B cell (primary cell): ENCODE results near the gene HBA2. TPM values are rescaled to one million over a fixed set of nuclear protein-coding genes. Genes with fewer than 3 reads are reported as not detected.
"Not testable (repeated sequence)": the region's sequence is repeated elsewhere in the genome, so short reads cannot be mapped to it uniquely, and the experiment has no call there.

Experiments
- ATAC-seq: fragments of 200-7000 bp; cut with Tn5 transposase; one replicate; pipeline ENCODE4 v1.10.0; 2021; ENCODE audit warnings: low read depth, mild to moderate bottlenecking, moderate number of reproducible peaks, moderate library complexity
- CTCF ChIA-PET: fragments of 350-600 bp; sonication (Branson Sonifier 250); formaldehyde crosslinking; loops from one replicate; lab custom pipeline; 2021; ENCODE audit warnings: antibody characterized with exemption, inconsistent platforms; lab: Charles Lee
- POLR2A ChIA-PET: fragments of 350-600 bp; sonication (Branson Sonifier 250); formaldehyde crosslinking; loops from one replicate; lab custom pipeline; 2021; ENCODE audit warnings: antibody characterized with exemption; lab: Charles Lee
- DNase-seq: peaks from one replicate; pipeline ENCODE4 v3.0.0; 2013
- H2AFZ ChIP-seq: 2 replicates; pipeline ENCODE4 v1.6.1; 2012; ENCODE audit warnings: mild to moderate bottlenecking, low read depth, low read length; ENCODE audit not compliant: insufficient read depth, poor library complexity, severe bottlenecking
- H3K27ac ChIP-seq, 2 donors: 1 replicate in 1 of 2; 2 replicates in 1 of 2; pipeline ENCODE4 v1.5.1; 2012 to 2013; ENCODE audit warnings: low read length in 2 of 2, mild to moderate bottlenecking in 2 of 2, moderate library complexity in 1 of 2
- H3K27me3 ChIP-seq, 4 experiments: fragments of 200-600 bp in 1 of 4; sonication (generic) in 1 of 4; replicated peaks in 1 of 4; 1 replicate in 2 of 4; 2 replicates in 2 of 4; pipeline versions ENCODE4 v1.6.1 to v1.7.0; 2013 to 2016; ENCODE audit warnings: low read length in 3 of 4, mild to moderate bottlenecking in 2 of 4, mixed read lengths in 1 of 4, moderate library complexity in 1 of 4; ENCODE audit not compliant: insufficient read depth in 4 of 4, control insufficient read depth in 3 of 4; ENCODE audit errors: control extremely low read depth in 1 of 4
- H3K36me3 ChIP-seq, 2 experiments: replicated peaks in 1 of 2; 1 replicate in 1 of 2; 2 replicates in 1 of 2; pipeline versions ENCODE4 v1.6.1 to v1.7.1; 2013; ENCODE audit warnings: low read length in 1 of 2; ENCODE audit not compliant: insufficient read depth in 2 of 2, control insufficient read depth in 1 of 2; ENCODE audit errors: control extremely low read depth in 1 of 2, extremely low read depth in 1 of 2
- H3K4me1 ChIP-seq, 2 donors: fragments of 200-600 bp in 1 of 2; sonication (generic) in 1 of 2; 1 replicate in 1 of 2; 2 replicates in 1 of 2; pipeline versions ENCODE4 v1.5.1 to v1.6.1; 2013 to 2017; ENCODE audit warnings: low read length in 2 of 2; ENCODE audit not compliant: control insufficient read depth in 2 of 2, insufficient read depth in 2 of 2
- H3K4me2 ChIP-seq: replicated peaks from 2 replicates; pipeline ENCODE3; 2012; ENCODE audit warnings: mild to moderate bottlenecking, low read depth, low read length; ENCODE audit not compliant: poor library complexity, severe bottlenecking
- H3K4me3 ChIP-seq, 5 experiments: fragments of 200-600 bp in 1 of 5; sonication (generic) in 1 of 5; 1 replicate in 3 of 5; 2 replicates in 2 of 5; pipeline versions ENCODE4 v1.5.1 to v1.7.0; 2011 to 2016; ENCODE audit warnings: low read length in 4 of 5, mild to moderate bottlenecking in 4 of 5, low read depth in 2 of 5, control low read depth in 1 of 5, moderate library complexity in 1 of 5; ENCODE audit not compliant: insufficient read depth in 1 of 5; ENCODE audit errors: control extremely low read depth in 1 of 5, extremely low read depth in 1 of 5
- H3K79me2 ChIP-seq: fragments of 200-600 bp; sonication (generic); one replicate; pipeline ENCODE4 v1.6.0; 2016; ENCODE audit warnings: low read length; ENCODE audit not compliant: control insufficient read depth, insufficient read depth
- H3K9ac ChIP-seq: fragments of 200-600 bp; sonication (generic); 2 replicates; pipeline ENCODE4 v1.6.1; 2017; ENCODE audit warnings: mild to moderate bottlenecking, low read length, moderate library complexity
- H3K9me3 ChIP-seq, 3 donors: one replicate each; pipeline versions ENCODE4 v1.6.1 to v1.7.1; 2013; ENCODE audit warnings: low read length in 2 of 3; ENCODE audit not compliant: control insufficient read depth in 2 of 3, insufficient read depth in 1 of 3; ENCODE audit errors: control extremely low read depth in 1 of 3
- H4K20me1 ChIP-seq: 2 replicates; pipeline ENCODE4 v1.6.0; 2012; ENCODE audit warnings: mild to moderate bottlenecking, low read length; ENCODE audit not compliant: insufficient read depth, control insufficient read depth, poor library complexity, severe bottlenecking
- H3K27ac Mint-ChIP-seq: one replicate; pipeline ENCODE4 v1.8.0; 2021; ENCODE audit warnings: mixed read lengths
- H3K27me3 Mint-ChIP-seq: one replicate; pipeline ENCODE4 v1.8.0; 2021; ENCODE audit warnings: mixed read lengths
- H3K4me1 Mint-ChIP-seq: one replicate; pipeline ENCODE4 v1.8.0; 2021; ENCODE audit warnings: mixed read lengths
- H3K4me3 Mint-ChIP-seq: one replicate; pipeline ENCODE4 v1.8.0; 2021; ENCODE audit warnings: mixed read lengths
- H3K9me3 Mint-ChIP-seq: one replicate; pipeline ENCODE4 v1.8.0; 2022; ENCODE audit warnings: mixed read lengths; ENCODE audit not compliant: insufficient read depth
- EZH2 ChIP-seq: IDR thresholded peaks from 2 replicates; pipeline ENCODE4 v1.6.1; 2012; ENCODE audit warnings: borderline replicate concordance, low read depth, mild to moderate bottlenecking, moderate library complexity, low read length; ENCODE audit not compliant: insufficient read depth, poor library complexity, severe bottlenecking
- WGBS: methylation state at CpG from one replicate; pipeline ENCODE4 v1.1.5; 2013; ENCODE audit warnings: missing lambda C conversion rate; ENCODE audit not compliant: insufficient coverage; 5-methylcytosine and 5-hydroxymethylcytosine counted together
- intact Hi-C: fragments of 100-400 bp; cut with micrococcal nuclease; formaldehyde crosslinking; loops from one replicate; pipeline ENCODE4 v1.10.0; 2022
- polyA plus RNA-seq: library from polyadenylated mRNA; depleted of rRNA; stranded (reverse); fragments of >200 nt; gene quantifications from 2 replicates; pipeline ENCODE4 v1.2.3, GENCODE V29; 2012
- total RNA-seq, 2 donors: library from RNA; stranded (reverse); fragments of 120-200 nt in 1 of 2; gene quantifications; 1 replicate in 1 of 2; 2 replicates in 1 of 2; pipeline versions ENCODE4 v1.2.3 to v1.2.4, GENCODE V29; 2013 to 2022
- TF ChIP-seq, protein P1 (sequence below): fragments of 200-600 bp; IDR thresholded peaks from one replicate; pipeline ENCODE4 v1.8.0; 2022; ENCODE audit warnings: antibody characterized with exemption, mild to moderate bottlenecking

The HBA2 gene
- total and polyA plus RNA-seq, 2 donors (not counting 1 experiment from before 2014, with no cell fraction given) = 75.6 to 179 TPM

GRCh38 chr16:170788-171187 lies 1.9 kb upstream of the HBA2 start:
- Histone ChIP-seq H3K9me3 (peaks cover 0 to 6% (median 0%) of the 10 kb centered on the region in 3 donors), H3K9ac (no peak overlapping the region), H2AFZ (no peak overlapping the region), H3K79me2 (no peaks in the 10 kb centered on the region), H4K20me1 (no peaks in the 10 kb centered on the region), H3K36me3 (no peaks in the 10 kb centered on the region), H3K27ac (no peak overlapping the region), H3K4me1 (peaks cover 9 to 14% of the 10 kb centered on the region in 2 donors), H3K27me3 (peaks cover 0 to 63% (median 20%) of the 10 kb centered on the region in 4 experiments), H3K4me3 (no peak overlapping the region), H3K4me2 (no peak overlapping the region)
- Mint-ChIP-seq H3K9me3 (no peaks in the 10 kb centered on the region), H3K4me1 (peaks cover 26% of the 10 kb centered on the region), H3K27me3 (peaks cover 48% of the 10 kb centered on the region), H3K4me3 (peak overlapping the region; percentile 6), H3K27ac (no peak overlapping the region)
- CTCF ChIA-PET = interaction anchor here (0.6 kb wide), 1 partner anchor 92 kb away, joined by 3 read pairs; no protein-coding TSS in a partner anchor
- DNase-seq (no peak), ATAC-seq (no peak)
- no CpG with 5 or more reads among the region's 1 CpG for WGBS
- intact Hi-C loops = no loop called here
- POLR2A ChIA-PET = no interaction called here
- TF ChIP-seq EZH2 = no peak
- TF ChIP-seq, protein P1, sequence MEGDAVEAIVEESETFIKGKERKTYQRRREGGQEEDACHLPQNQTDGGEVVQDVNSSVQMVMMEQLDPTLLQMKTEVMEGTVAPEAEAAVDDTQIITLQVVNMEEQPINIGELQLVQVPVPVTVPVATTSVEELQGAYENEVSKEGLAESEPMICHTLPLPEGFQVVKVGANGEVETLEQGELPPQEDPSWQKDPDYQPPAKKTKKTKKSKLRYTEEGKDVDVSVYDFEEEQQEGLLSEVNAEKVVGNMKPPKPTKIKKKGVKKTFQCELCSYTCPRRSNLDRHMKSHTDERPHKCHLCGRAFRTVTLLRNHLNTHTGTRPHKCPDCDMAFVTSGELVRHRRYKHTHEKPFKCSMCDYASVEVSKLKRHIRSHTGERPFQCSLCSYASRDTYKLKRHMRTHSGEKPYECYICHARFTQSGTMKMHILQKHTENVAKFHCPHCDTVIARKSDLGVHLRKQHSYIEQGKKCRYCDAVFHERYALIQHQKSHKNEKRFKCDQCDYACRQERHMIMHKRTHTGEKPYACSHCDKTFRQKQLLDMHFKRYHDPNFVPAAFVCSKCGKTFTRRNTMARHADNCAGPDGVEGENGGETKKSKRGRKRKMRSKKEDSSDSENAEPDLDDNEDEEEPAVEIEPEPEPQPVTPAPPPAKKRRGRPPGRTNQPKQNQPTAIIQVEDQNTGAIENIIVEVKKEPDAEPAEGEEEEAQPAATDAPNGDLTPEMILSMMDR = no peak

- H3K9ac ChIP-seq, H3K36me3 ChIP-seq, H3K27ac ChIP-seq, POLR2A ChIA-PET, H3K79me2 ChIP-seq, H3K9me3 Mint-ChIP-seq, H4K20me1 ChIP-seq, H3K4me2 ChIP-seq, H2AFZ ChIP-seq, H3K27ac Mint-ChIP-seq, intact Hi-C loops, H3K4me3 ChIP-seq, H3K9me3 ChIP-seq, H3K4me1 ChIP-seq, CTCF ChIA-PET, ATAC-seq: not testable (repeated sequence)
- WGBS = 14% methylated on average over 26 of the region's 44 CpGs
- peaks cover 26% of the 10 kb centered on the region for H3K4me1 Mint-ChIP-seq
- H3K27me3 ChIP-seq = peaks cover 0 to 52% (median 21%) of the 10 kb centered on the region in 4 experiments
- DNase-seq = peak; percentile 11
- peak overlapping the region; percentile 56 for H3K4me3 Mint-ChIP-seq
- peaks cover 46% of the 10 kb centered on the region for H3K27me3 Mint-ChIP-seq
These were observed 657 bp downstream of the HBA2 start for GRCh38 chr16:173211-173854.

DNA sequence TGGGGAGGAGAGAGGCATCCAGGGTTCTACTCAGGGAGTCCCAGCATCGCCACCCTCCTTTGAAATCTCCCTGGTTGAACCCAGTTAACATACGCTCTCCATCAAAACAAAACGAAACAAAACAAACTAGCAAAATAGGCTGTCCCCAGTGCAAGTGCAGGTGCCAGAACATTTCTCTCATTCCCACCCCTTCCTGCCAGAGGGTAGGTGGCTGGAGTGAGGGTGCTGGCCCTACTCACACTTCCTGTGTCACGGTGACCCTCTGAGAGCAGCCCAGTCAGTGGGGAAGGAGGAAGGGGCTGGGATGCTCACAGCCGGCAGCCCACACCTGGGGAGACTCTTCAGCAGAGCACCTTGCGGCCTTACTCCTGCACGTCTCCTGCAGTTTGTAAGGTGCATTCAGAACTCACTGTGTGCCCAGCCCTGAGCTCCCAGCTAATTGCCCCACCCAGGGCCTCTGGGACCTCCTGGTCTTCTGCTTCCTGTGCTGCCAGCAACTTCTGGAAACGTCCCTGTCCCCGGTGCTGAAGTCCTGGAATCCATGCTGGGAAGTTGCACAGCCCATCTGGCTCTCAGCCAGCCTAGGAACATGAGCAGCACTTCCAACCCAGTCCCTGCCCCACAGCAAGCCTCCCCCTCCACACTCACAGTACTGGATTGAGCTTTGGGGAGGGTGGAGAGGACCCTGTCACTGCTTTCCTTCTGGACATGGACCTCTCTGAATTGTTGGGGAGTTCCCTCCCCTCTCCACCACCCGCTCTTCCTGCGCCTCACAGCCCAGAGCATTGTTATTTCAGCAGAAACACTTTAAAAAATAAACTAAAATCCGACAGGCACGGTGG lies 1.5 kb downstream of the HBA2 start:
- H3K9me3 ChIP-seq, H2AFZ ChIP-seq, CTCF ChIA-PET, H3K9me3 Mint-ChIP-seq, H3K9ac ChIP-seq, ATAC-seq, H3K36me3 ChIP-seq, H4K20me1 ChIP-seq, intact Hi-C loops, H3K4me3 ChIP-seq, POLR2A ChIA-PET, H3K27ac ChIP-seq, H3K27ac Mint-ChIP-seq, H3K79me2 ChIP-seq, H3K4me1 ChIP-seq, H3K4me2 ChIP-seq: not testable (repeated sequence)
- peaks cover 0 to 51% (median 23%) of the 10 kb centered on the region in 4 experiments for H3K27me3 ChIP-seq
- WGBS = 21% methylated on average over 3 of the region's 13 CpGs
- peaks cover 26% of the 10 kb centered on the region for H3K4me1 Mint-ChIP-seq
- peak; percentile 9 for DNase-seq
- peaks cover 39% of the 10 kb centered on the region for H3K27me3 Mint-ChIP-seq
- H3K4me3 Mint-ChIP-seq = peak overlapping the region; percentile 41
